Measurements from ENCODE around the gene RASGRP3. TPM values are rescaled to one million over a fixed set of nuclear protein-coding genes. Genes with fewer than 3 reads are reported as not detected.
"Not testable (repeated sequence)": the region's sequence is repeated elsewhere in the genome, so short reads cannot be mapped to it uniquely, and the experiment has no call there.

Gene RASGRP3
- 3.6 and 4.1 TPM in 2 replicates for total RNA-seq

- Mint-ChIP-seq H3K4me1 (ENCODE audit: low read depth) (peaks cover 41% of the 10 kb centered on the region), H3K27me3 (ENCODE audit: insufficient read depth) (peaks cover 7% of the 10 kb centered on the region), H3K27ac (peak within 1 kb of the TSS; percentile 99), H3K36me3 (ENCODE audit: low read depth) (no peaks in the 10 kb centered on the region), H3K9me3 (no peaks in the 10 kb centered on the region), H3K4me3 (peak within 1 kb of the TSS; percentile 92)
- intact Hi-C loops (cut with micrococcal nuclease), result loop anchor here (1.0 to 5.0 kb wide), 8 partner anchors 8 to 849 kb away; partner anchors contain the start of genes LTBP1 and TTC27
- DNase-seq (ENCODE audit: low spot score), result peak; percentile 62
Observed at GRCh38 chr2:33476131-33476792, at the start of gene RASGRP3. Gene RASGRP3 (plus strand): TSS chr2:33476649. CDS start chr2:33515137, 38,488 bp downstream.

- no peak for DNase-seq (ENCODE audit: low spot score)
- no peak overlapping the region for H3K27ac Mint-ChIP-seq
- intact Hi-C loops (cut with micrococcal nuclease), result no loop called here
- no peaks in the 10 kb centered on the region for H3K4me1 Mint-ChIP-seq (ENCODE audit: low read depth)
- no peaks in the 10 kb centered on the region for H3K36me3 Mint-ChIP-seq (ENCODE audit: low read depth)
- H3K27me3 Mint-ChIP-seq (ENCODE audit: insufficient read depth), result peaks cover 5% of the 10 kb centered on the region
- H3K9me3 Mint-ChIP-seq, result no peaks in the 10 kb centered on the region
- no peak overlapping the region for H3K4me3 Mint-ChIP-seq
Observed at GRCh38 chr2:33426666-33427231, 49.7 kb upstream of the RASGRP3 start.

- DNase-seq (ENCODE audit: low spot score), result no peak
- no peaks in the 10 kb centered on the region for H3K9me3 Mint-ChIP-seq
- H3K27me3 Mint-ChIP-seq (ENCODE audit: insufficient read depth), result peaks cover 9% of the 10 kb centered on the region
Observed at GRCh38 chr2:33430077-33430476, 46.4 kb upstream of the RASGRP3 start.

GRCh38 chr2:33430856-33431255 is 45.6 kb upstream of the RASGRP3 start:
- H3K9me3 Mint-ChIP-seq, result no peaks in the 10 kb centered on the region
- H3K4me3 Mint-ChIP-seq, result no peak overlapping the region
- no peak for DNase-seq (ENCODE audit: low spot score)
- no peaks in the 10 kb centered on the region for H3K4me1 Mint-ChIP-seq (ENCODE audit: low read depth)
- intact Hi-C loops (cut with micrococcal nuclease), result no loop called here
- no peak overlapping the region for H3K27ac Mint-ChIP-seq
- H3K27me3 Mint-ChIP-seq (ENCODE audit: insufficient read depth), result peaks cover 9% of the 10 kb centered on the region
- H3K36me3 Mint-ChIP-seq (ENCODE audit: low read depth), result no peaks in the 10 kb centered on the region

More at GRCh38 chr2:33430077-33430476, 46.4 kb upstream of the RASGRP3 start:
- H3K4me3 Mint-ChIP-seq, result no peak overlapping the region
- intact Hi-C loops (cut with micrococcal nuclease), result no loop called here
- no peaks in the 10 kb centered on the region for H3K4me1 Mint-ChIP-seq (ENCODE audit: low read depth)
- H3K27ac Mint-ChIP-seq, result no peak overlapping the region
- no peaks in the 10 kb centered on the region for H3K36me3 Mint-ChIP-seq (ENCODE audit: low read depth)

GRCh38 chr2:33432871-33433270 is 43.6 kb upstream of the RASGRP3 start:
- Mint-ChIP-seq H3K27me3 (ENCODE audit: insufficient read depth) (peaks cover 15% of the 10 kb centered on the region), H3K4me3 (no peak overlapping the region)

GRCh38 chr2:33433279-33434235 is 42.9 kb upstream of the RASGRP3 start:
- Mint-ChIP-seq H3K9me3 (no peaks in the 10 kb centered on the region), H3K27me3 (ENCODE audit: insufficient read depth) (peaks cover 15% of the 10 kb centered on the region), H3K36me3 (ENCODE audit: low read depth) (no peaks in the 10 kb centered on the region), H3K27ac (no peak overlapping the region), H3K4me3 (no peak overlapping the region), H3K4me1 (ENCODE audit: low read depth) (no peaks in the 10 kb centered on the region)
- intact Hi-C loops (cut with micrococcal nuclease), result no loop called here
- DNase-seq (ENCODE audit: low spot score), result no peak

More at GRCh38 chr2:33432871-33433270, 43.6 kb upstream of the RASGRP3 start:
- Mint-ChIP-seq H3K27ac (no peak overlapping the region), H3K9me3 (no peaks in the 10 kb centered on the region), H3K4me1 (ENCODE audit: low read depth) (no peaks in the 10 kb centered on the region), H3K36me3 (ENCODE audit: low read depth) (no peaks in the 10 kb centered on the region)
- no peak for DNase-seq (ENCODE audit: low spot score)
- intact Hi-C loops (cut with micrococcal nuclease), result no loop called here

- no peaks in the 10 kb centered on the region for H3K4me1 Mint-ChIP-seq (ENCODE audit: low read depth)
- no peak overlapping the region for H3K27ac Mint-ChIP-seq
- intact Hi-C loops (cut with micrococcal nuclease), result no loop called here
- no peak overlapping the region for H3K4me3 Mint-ChIP-seq
- H3K36me3 Mint-ChIP-seq (ENCODE audit: low read depth), result no peaks in the 10 kb centered on the region
- DNase-seq (ENCODE audit: low spot score), result no peak
- H3K9me3 Mint-ChIP-seq, result no peaks in the 10 kb centered on the region
- H3K27me3 Mint-ChIP-seq (ENCODE audit: insufficient read depth), result peaks cover 15% of the 10 kb centered on the region
Observed at GRCh38 chr2:33435518-33435917, 40.9 kb upstream of the RASGRP3 start.

- Mint-ChIP-seq H3K4me1 (ENCODE audit: low read depth) (no peaks in the 10 kb centered on the region), H3K4me3 (no peak overlapping the region), H3K27me3 (ENCODE audit: insufficient read depth) (peaks cover 18% of the 10 kb centered on the region), H3K36me3 (ENCODE audit: low read depth) (no peaks in the 10 kb centered on the region), H3K9me3 (no peaks in the 10 kb centered on the region), H3K27ac (no peak overlapping the region)
- intact Hi-C loops (cut with micrococcal nuclease), result no loop called here
- no peak for DNase-seq (ENCODE audit: low spot score)
Observed at GRCh38 chr2:33436083-33436482, 40.4 kb upstream of the RASGRP3 start.

GRCh38 chr2:33437297-33437696 is 39.2 kb upstream of the RASGRP3 start:
- Mint-ChIP-seq H3K4me1 (ENCODE audit: low read depth) (no peaks in the 10 kb centered on the region), H3K9me3 (no peaks in the 10 kb centered on the region)

GRCh38 chr2:33437815-33438214 is 38.6 kb upstream of the RASGRP3 start:
- peaks cover 17% of the 10 kb centered on the region for H3K27me3 Mint-ChIP-seq (ENCODE audit: insufficient read depth)
- DNase-seq (ENCODE audit: low spot score), result no peak
- no peak overlapping the region for H3K27ac Mint-ChIP-seq
- no peaks in the 10 kb centered on the region for H3K9me3 Mint-ChIP-seq
- no peak overlapping the region for H3K4me3 Mint-ChIP-seq
- intact Hi-C loops (cut with micrococcal nuclease), result no loop called here
- H3K4me1 Mint-ChIP-seq (ENCODE audit: low read depth), result no peaks in the 10 kb centered on the region
- H3K36me3 Mint-ChIP-seq (ENCODE audit: low read depth), result no peaks in the 10 kb centered on the region

More at GRCh38 chr2:33437297-33437696, 39.2 kb upstream of the RASGRP3 start:
- H3K27ac Mint-ChIP-seq, result no peak overlapping the region
- no peaks in the 10 kb centered on the region for H3K36me3 Mint-ChIP-seq (ENCODE audit: low read depth)
- no peak overlapping the region for H3K4me3 Mint-ChIP-seq
- peaks cover 17% of the 10 kb centered on the region for H3K27me3 Mint-ChIP-seq (ENCODE audit: insufficient read depth)
- no peak for DNase-seq (ENCODE audit: low spot score)
- intact Hi-C loops (cut with micrococcal nuclease), result no loop called here

GRCh38 chr2:33441235-33441810 is 35.1 kb upstream of the RASGRP3 start:
- Mint-ChIP-seq H3K4me3 (no peak overlapping the region), H3K27ac (no peak overlapping the region), H3K9me3 (no peaks in the 10 kb centered on the region), H3K27me3 (ENCODE audit: insufficient read depth) (peaks cover 5% of the 10 kb centered on the region), H3K36me3 (ENCODE audit: low read depth) (no peaks in the 10 kb centered on the region), H3K4me1 (ENCODE audit: low read depth) (no peaks in the 10 kb centered on the region)
- intact Hi-C loops (cut with micrococcal nuclease), result loop anchor here (1.0 kb wide), 1 partner anchor 142 kb away; no protein-coding TSS in a partner anchor
- DNase-seq (ENCODE audit: low spot score), result no peak

- H3K27me3 Mint-ChIP-seq (ENCODE audit: insufficient read depth); H3K9me3 Mint-ChIP-seq; DNase-seq (ENCODE audit: low spot score); H3K27ac Mint-ChIP-seq; intact Hi-C loops (cut with micrococcal nuclease); H3K4me3 Mint-ChIP-seq; H3K4me1 Mint-ChIP-seq (ENCODE audit: low read depth); H3K36me3 Mint-ChIP-seq (ENCODE audit: low read depth): not testable (repeated sequence)
Observed at GRCh38 chr2:33442052-33442451, 34.4 kb upstream of the RASGRP3 start.
